Activated T-helper 1 cell treated with anti-CD3 and anti-CD28 coated beads, Interleukin-12 subunit alpha, Interleukin-12 subunit beta, Interleukin-2, Interleukin-4 antibody, amounts not matched to agents 30 ng/mL and 10 ng/mL and 1 ng/mL, durations not matched to agents 14 hours and 24 hours and 36 hours (primary cell): Measurements from ENCODE around the gene GPC1. TPM values are rescaled to one million over a fixed set of nuclear protein-coding genes. Genes with fewer than 3 reads are reported as not detected.

Experiments used
- DNase-seq: peaks from one replicate; pipeline ENCODE4 v3.0.0; 2021; ENCODE audit warnings: low spot score
- H3K27ac Mint-ChIP-seq: one replicate; pipeline ENCODE4 v1.8.0; 2021; ENCODE audit warnings: mild to moderate bottlenecking, mixed read lengths
- H3K27me3 Mint-ChIP-seq: one replicate; pipeline ENCODE4 v1.8.0; 2022; ENCODE audit warnings: mild to moderate bottlenecking, moderate library complexity, mixed read lengths; ENCODE audit not compliant: insufficient read depth
- H3K36me3 Mint-ChIP-seq: one replicate; pipeline ENCODE4 v1.8.0; 2021; ENCODE audit warnings: low read depth, mixed read lengths
- H3K4me1 Mint-ChIP-seq: one replicate; pipeline ENCODE4 v1.8.0; 2021; ENCODE audit warnings: low read depth, mixed read lengths
- H3K4me3 Mint-ChIP-seq: one replicate; pipeline ENCODE4 v1.8.0; 2021; ENCODE audit warnings: mild to moderate bottlenecking, moderate library complexity, mixed read lengths
- H3K9me3 Mint-ChIP-seq: one replicate; pipeline ENCODE4 v1.8.0; 2021; ENCODE audit warnings: mixed read lengths
- intact Hi-C: fragments of 100-400 bp; cut with micrococcal nuclease; formaldehyde crosslinking; loops from one replicate; pipeline ENCODE4 v1.15.1; 2024
- total RNA-seq: library from RNA; stranded (reverse); gene quantifications from 2 replicates; pipeline ENCODE4 v1.2.3, GENCODE V29; 2022

Gene GPC1
- total RNA-seq, 1 donor from 2014 or later: 6.2 TPM

- intact Hi-C loops: no loop called here
- Mint-ChIP-seq H3K27ac (no peak overlapping the region), H3K27me3 (peaks cover 3% of the 10 kb centered on the region), H3K4me1 (no peaks in the 10 kb centered on the region), H3K4me3 (no peak overlapping the region), H3K9me3 (no peaks in the 10 kb centered on the region), H3K36me3 (no peaks in the 10 kb centered on the region)
- no peak for DNase-seq
These were observed 24.0 kb upstream of the GPC1 start for GRCh38 chr2:240411261-240412160.

GRCh38 chr2:240412211-240412861, 23.1 kb upstream of the GPC1 start:
- intact Hi-C loops: no loop called here
- no peaks in the 10 kb centered on the region for H3K36me3 Mint-ChIP-seq
- H3K27ac Mint-ChIP-seq: no peak overlapping the region
- no peaks in the 10 kb centered on the region for H3K27me3 Mint-ChIP-seq
- H3K9me3 Mint-ChIP-seq: no peaks in the 10 kb centered on the region
- DNase-seq: no peak
- no peak overlapping the region for H3K4me3 Mint-ChIP-seq
- H3K4me1 Mint-ChIP-seq: no peaks in the 10 kb centered on the region

GRCh38 chr2:240412975-240413812, 22.3 kb upstream of the GPC1 start:
- no peaks in the 10 kb centered on the region for H3K4me1 Mint-ChIP-seq
- H3K27me3 Mint-ChIP-seq: no peaks in the 10 kb centered on the region
- intact Hi-C loops: no loop called here

GRCh38 chr2:240413813-240414429, 21.5 kb upstream of the GPC1 start:
- Mint-ChIP-seq H3K27me3 (no peaks in the 10 kb centered on the region), H3K4me3 (no peak overlapping the region), H3K9me3 (peaks cover 5% of the 10 kb centered on the region), H3K4me1 (no peaks in the 10 kb centered on the region), H3K27ac (no peak overlapping the region), H3K36me3 (no peaks in the 10 kb centered on the region)
- intact Hi-C loops: no loop called here
- DNase-seq: no peak

More at GRCh38 chr2:240412975-240413812, 22.3 kb upstream of the GPC1 start:
- Mint-ChIP-seq H3K9me3 (no peaks in the 10 kb centered on the region), H3K4me3 (no peak overlapping the region), H3K27ac (no peak overlapping the region), H3K36me3 (no peaks in the 10 kb centered on the region)
- no peak for DNase-seq

- intact Hi-C loops: no loop called here
- DNase-seq: no peak
- peaks cover 2% of the 10 kb centered on the region for H3K36me3 Mint-ChIP-seq
- H3K4me1 Mint-ChIP-seq: no peaks in the 10 kb centered on the region
- H3K27ac Mint-ChIP-seq: no peak overlapping the region
- H3K27me3 Mint-ChIP-seq: no peaks in the 10 kb centered on the region
- H3K4me3 Mint-ChIP-seq: no peak overlapping the region
- peaks cover 20% of the 10 kb centered on the region for H3K9me3 Mint-ChIP-seq
These were observed 18.6 kb upstream of the GPC1 start for GRCh38 chr2:240416821-240417220.

GRCh38 chr2:240418311-240418710, 17.2 kb upstream of the GPC1 start:
- Mint-ChIP-seq H3K4me1 (no peaks in the 10 kb centered on the region), H3K27me3 (peaks cover 3% of the 10 kb centered on the region), H3K36me3 (peaks cover 2% of the 10 kb centered on the region), H3K4me3 (no peak overlapping the region), H3K9me3 (peaks cover 31% of the 10 kb centered on the region), H3K27ac (no peak overlapping the region)
- DNase-seq: no peak
- intact Hi-C loops: no loop called here

- no peak for DNase-seq
- Mint-ChIP-seq H3K4me3 (no peak overlapping the region), H3K9me3 (peaks cover 37% of the 10 kb centered on the region), H3K4me1 (no peaks in the 10 kb centered on the region), H3K27me3 (peaks cover 3% of the 10 kb centered on the region), H3K27ac (no peak overlapping the region), H3K36me3 (peaks cover 2% of the 10 kb centered on the region)
- intact Hi-C loops: no loop called here
These were observed 16.2 kb upstream of the GPC1 start for GRCh38 chr2:240419271-240419670.

GRCh38 chr2:240419723-240420122, 15.7 kb upstream of the GPC1 start:
- H3K9me3 Mint-ChIP-seq: peaks cover 41% of the 10 kb centered on the region
- H3K36me3 Mint-ChIP-seq: peaks cover 2% of the 10 kb centered on the region
- intact Hi-C loops: no loop called here
- DNase-seq: no peak
- peaks cover 3% of the 10 kb centered on the region for H3K27me3 Mint-ChIP-seq
- no peak overlapping the region for H3K27ac Mint-ChIP-seq
- H3K4me3 Mint-ChIP-seq: no peak overlapping the region
- no peaks in the 10 kb centered on the region for H3K4me1 Mint-ChIP-seq

- Mint-ChIP-seq H3K4me1 (no peaks in the 10 kb centered on the region), H3K27me3 (peaks cover 3% of the 10 kb centered on the region), H3K36me3 (peaks cover 2% of the 10 kb centered on the region), H3K9me3 (peaks cover 41% of the 10 kb centered on the region), H3K4me3 (no peak overlapping the region), H3K27ac (no peak overlapping the region)
- intact Hi-C loops: no loop called here
- DNase-seq: no peak
These were observed 15.0 kb upstream of the GPC1 start for GRCh38 chr2:240420206-240421104.

GRCh38 chr2:240421381-240421780, 14.1 kb upstream of the GPC1 start:
- no peak for DNase-seq
- intact Hi-C loops: no loop called here

GRCh38 chr2:240422658-240423329, 12.7 kb upstream of the GPC1 start:
- peaks cover 7% of the 10 kb centered on the region for H3K27me3 Mint-ChIP-seq
- H3K36me3 Mint-ChIP-seq: peaks cover 2% of the 10 kb centered on the region
- no peak overlapping the region for H3K27ac Mint-ChIP-seq
- no peak for DNase-seq
- intact Hi-C loops: no loop called here
- H3K4me1 Mint-ChIP-seq: peaks cover 10% of the 10 kb centered on the region
- no peak overlapping the region for H3K4me3 Mint-ChIP-seq
- H3K9me3 Mint-ChIP-seq: peaks cover 41% of the 10 kb centered on the region

More at GRCh38 chr2:240421381-240421780, 14.1 kb upstream of the GPC1 start:
- peaks cover 2% of the 10 kb centered on the region for H3K36me3 Mint-ChIP-seq
- H3K4me3 Mint-ChIP-seq: no peak overlapping the region
- peaks cover 3% of the 10 kb centered on the region for H3K27me3 Mint-ChIP-seq
- H3K9me3 Mint-ChIP-seq: peaks cover 41% of the 10 kb centered on the region
- peaks cover under 1% of the 10 kb centered on the region for H3K4me1 Mint-ChIP-seq
- H3K27ac Mint-ChIP-seq: no peak overlapping the region
